Superior temporal gyrus (tissue), 1 donor: ENCODE data around the gene FTO.

Source experiments
- DNase-seq: peaks from one replicate; pipeline ENCODE4 v3.0.0-alpha.2; 2016; ENCODE audit errors: extremely low spot score

The FTO gene

GRCh38 chr16:54121539-54122295, 417.8 kb downstream of the FTO start:
- no peak for DNase-seq

GRCh38 chr16:54123766-54124165, 419.8 kb downstream of the FTO start:
- no peak for DNase-seq

GRCh38 chr16:54125751-54126655, 422.0 kb downstream of the FTO start:
- no peak for DNase-seq

GRCh38 chr16:54126907-54127306, 423.0 kb downstream of the FTO start:
- no peak for DNase-seq

- DNase-seq, result no peak
These were observed 424.8 kb downstream of the FTO start for GRCh38 chr16:54128629-54129234.

- DNase-seq, result no peak
These were observed 425.9 kb downstream of the FTO start for GRCh38 chr16:54129810-54130209.

GRCh38 chr16:54135361-54136275, 431.7 kb downstream of the FTO start:
- no peak for DNase-seq

- DNase-seq, result no peak
These were observed 432.3 kb downstream of the FTO start for GRCh38 chr16:54136276-54136625.

- DNase-seq, result no peak
These were observed 436.3 kb downstream of the FTO start for GRCh38 chr16:54140057-54140787.

- DNase-seq, result no peak
These were observed 436.8 kb downstream of the FTO start for GRCh38 chr16:54140788-54141136.

- DNase-seq, result no peak
These were observed 438.8 kb downstream of the FTO start for GRCh38 chr16:54142787-54143186.

GRCh38 chr16:54143410-54143809, 439.5 kb downstream of the FTO start:
- no peak for DNase-seq

- no peak for DNase-seq
These were observed 440.1 kb downstream of the FTO start for GRCh38 chr16:54143934-54144571.

- DNase-seq, result no peak
These were observed 440.6 kb downstream of the FTO start for GRCh38 chr16:54144572-54144947.

- no peak for DNase-seq
These were observed 441.9 kb downstream of the FTO start for GRCh38 chr16:54145881-54146280.

- no peak for DNase-seq
These were observed 445.0 kb downstream of the FTO start for GRCh38 chr16:54148974-54149373.

- DNase-seq, result no peak
These were observed 446.9 kb downstream of the FTO start for GRCh38 chr16:54150861-54151260.

GRCh38 chr16:54152362-54153239, 448.6 kb downstream of the FTO start:
- DNase-seq, result no peak

GRCh38 chr16:54153240-54153934, 449.4 kb downstream of the FTO start:
- DNase-seq, result no peak
